Kidney (tissue), 14 donors: Measurements from ENCODE around the gene SLX4. TPM values are rescaled to one million over a fixed set of nuclear protein-coding genes. Genes with fewer than 3 reads are reported as not detected.

Experiments used
- DNase-seq, 5 donors: peaks; one replicate each; pipeline ENCODE4 v3.0.0-alpha.2; 2013 to 2020
- FAIRE-seq: peaks from 2 replicates; lab custom pipeline; 2012; peaks lifted over from hg19 to GRCh38; lab: Jason Lieb, UNC
- H3K27ac ChIP-seq, 2 donors: one replicate each; pipeline ENCODE4 v1.7.0; 2013; ENCODE audit warnings: low read depth in 2 of 2, low read length in 2 of 2, inconsistent platforms in 1 of 2
- H3K27me3 ChIP-seq: one replicate; pipeline ENCODE4 v1.7.1; 2013; ENCODE audit warnings: low read length, inconsistent platforms; ENCODE audit not compliant: control insufficient read depth, insufficient read depth
- H3K36me3 ChIP-seq, 3 donors: one replicate each; pipeline versions ENCODE4 v1.7.0 to v1.7.1; 2013; ENCODE audit warnings: low read length in 3 of 3, control low read depth in 1 of 3, inconsistent platforms in 1 of 3; ENCODE audit not compliant: insufficient read depth in 3 of 3, control insufficient read depth in 2 of 3
- H3K4me1 ChIP-seq, 3 donors: one replicate each; pipeline versions ENCODE4 v1.7.0 to v1.7.1; 2013; ENCODE audit warnings: low read length in 3 of 3, inconsistent platforms in 1 of 3, low read depth in 1 of 3; ENCODE audit not compliant: control insufficient read depth in 2 of 3, insufficient read depth in 2 of 3
- H3K4me3 ChIP-seq, 3 donors: one replicate each; pipeline versions ENCODE4 v1.7.0 to v1.8.1; 2013; ENCODE audit warnings: low read length in 3 of 3, control low read depth in 1 of 3, inconsistent platforms in 1 of 3
- H3K9ac ChIP-seq, 3 donors: one replicate each; pipeline versions ENCODE4 v1.7.0 to v1.7.1; 2013; ENCODE audit warnings: low read length in 3 of 3, control low read depth in 1 of 3, inconsistent platforms in 1 of 3
- H3K9me3 ChIP-seq, 3 donors: one replicate each; pipeline versions ENCODE4 v1.7.0 to v1.7.1; 2013; ENCODE audit warnings: low read length in 3 of 3, control low read depth in 1 of 3, inconsistent platforms in 1 of 3; ENCODE audit not compliant: control insufficient read depth in 2 of 3, insufficient read depth in 1 of 3
- intact Hi-C: fragments of 100-400 bp; cut with DNase I; formaldehyde crosslinking; loops from one replicate; pipeline ENCODE4 v1.11.1; 2022
- polyA plus RNA-seq: library from polyadenylated mRNA; stranded (reverse); fragments of 350-450 nt; fragmentation: Illumina TruSeq; extraction: RNeasy Lipid Tissue Mini Kit (QIAGEN cat#74804); gene quantifications from one replicate; pipeline ENCODE4 v1.2.3, GENCODE V29; 2014; ENCODE audit warnings: low read depth, low replicate concordance; ENCODE audit not compliant: insufficient read depth
- total RNA-seq: library from RNA; stranded (reverse); fragmentation: NEBNext Ultra II Directional; extraction: Animal tissue kit (Norgen Biotek cat#: 25700); gene quantifications from one replicate; pipeline ENCODE4 v1.2.1, GENCODE V29; 2021
- TF ChIP-seq, protein P1 (sequence below): IDR thresholded peaks from 3 replicates; pipeline ENCODE4 v1.5.1; 2012; ENCODE audit warnings: mild to moderate bottlenecking, moderate library complexity, borderline replicate concordance; ENCODE audit not compliant: insufficient read depth; ENCODE audit errors: extremely low read depth
- donor health status: control.
- donor health status: control.
- donor health status: control.
- donor health status: control.
- donor health status: control.
- donor health status: DM: yes; HTN: yes; CAD: no.
- donor health status: Normal renal cell carcinoma (clear cell type).

Gene SLX4
- total and polyA plus RNA-seq, 2 donors from 2014 or later, result 1.0 to 4.8 TPM

DNA sequence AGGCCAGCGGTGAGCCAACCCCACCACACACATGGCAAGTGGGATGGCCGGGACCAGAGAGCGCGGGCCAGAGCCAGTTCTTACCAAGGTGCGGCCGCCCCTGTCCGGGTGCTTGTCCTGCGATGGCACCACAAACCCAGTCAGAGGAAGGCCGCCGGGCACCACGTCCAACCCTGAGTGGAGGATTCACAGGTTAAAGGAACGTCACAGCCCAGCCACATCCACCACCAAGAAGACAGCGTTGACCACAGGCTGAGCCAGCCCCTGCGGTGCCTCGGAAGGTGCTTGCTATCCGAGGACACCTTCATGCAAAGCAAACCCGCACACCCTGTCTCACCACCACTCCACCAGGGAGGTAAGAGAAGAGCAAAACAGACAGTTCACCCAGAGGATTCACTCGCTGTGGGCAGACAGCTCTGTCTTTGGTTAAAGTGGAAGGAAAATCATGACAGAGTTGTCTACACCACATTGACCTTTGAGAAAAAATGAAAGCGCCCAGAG, 15.8 kb downstream of the SLX4 start:
- Histone ChIP-seq H3K36me3 (no peaks in the 10 kb centered on the region), H3K27me3 (no peaks in the 10 kb centered on the region), H3K9ac (no peak overlapping the region), H3K4me1 (no peaks in the 10 kb centered on the region), H3K4me3 (no peak overlapping the region), H3K9me3 (no peaks in the 10 kb centered on the region), H3K27ac (no peak overlapping the region)
- TF ChIP-seq, protein P1, sequence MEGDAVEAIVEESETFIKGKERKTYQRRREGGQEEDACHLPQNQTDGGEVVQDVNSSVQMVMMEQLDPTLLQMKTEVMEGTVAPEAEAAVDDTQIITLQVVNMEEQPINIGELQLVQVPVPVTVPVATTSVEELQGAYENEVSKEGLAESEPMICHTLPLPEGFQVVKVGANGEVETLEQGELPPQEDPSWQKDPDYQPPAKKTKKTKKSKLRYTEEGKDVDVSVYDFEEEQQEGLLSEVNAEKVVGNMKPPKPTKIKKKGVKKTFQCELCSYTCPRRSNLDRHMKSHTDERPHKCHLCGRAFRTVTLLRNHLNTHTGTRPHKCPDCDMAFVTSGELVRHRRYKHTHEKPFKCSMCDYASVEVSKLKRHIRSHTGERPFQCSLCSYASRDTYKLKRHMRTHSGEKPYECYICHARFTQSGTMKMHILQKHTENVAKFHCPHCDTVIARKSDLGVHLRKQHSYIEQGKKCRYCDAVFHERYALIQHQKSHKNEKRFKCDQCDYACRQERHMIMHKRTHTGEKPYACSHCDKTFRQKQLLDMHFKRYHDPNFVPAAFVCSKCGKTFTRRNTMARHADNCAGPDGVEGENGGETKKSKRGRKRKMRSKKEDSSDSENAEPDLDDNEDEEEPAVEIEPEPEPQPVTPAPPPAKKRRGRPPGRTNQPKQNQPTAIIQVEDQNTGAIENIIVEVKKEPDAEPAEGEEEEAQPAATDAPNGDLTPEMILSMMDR, result no peak
- peak in 1 of 5 donors; percentile 65 for DNase-seq
- no peak for FAIRE-seq
- intact Hi-C loops, result no loop called here

DNA sequence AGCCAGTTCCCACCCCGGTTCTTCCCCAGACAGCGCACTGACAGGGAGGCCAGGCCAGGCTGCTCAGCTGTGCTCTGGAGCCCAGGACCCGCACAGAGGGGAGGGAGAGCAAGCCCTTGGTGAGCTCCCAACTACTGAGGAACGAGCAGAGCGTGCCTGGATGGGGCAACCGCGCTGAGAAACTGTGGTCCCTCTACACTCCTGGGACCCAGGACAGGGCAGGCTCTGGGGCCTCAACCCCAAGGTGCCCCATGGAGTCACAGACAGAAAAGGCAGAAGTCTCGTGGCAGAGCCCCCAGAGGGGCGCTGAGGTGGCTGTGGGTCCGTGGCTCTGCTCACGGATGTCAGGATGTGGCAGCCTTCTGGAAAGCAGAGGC, 16.3 kb downstream of the SLX4 start:
- intact Hi-C loops, result no loop called here
- FAIRE-seq (no peak), DNase-seq (peak in 1 of 5 donors; percentile 52)
- H3K4me3 ChIP-seq, result no peak overlapping the region
- no peak overlapping the region for H3K27ac ChIP-seq
- no peaks in the 10 kb centered on the region for H3K27me3 ChIP-seq
- H3K4me1 ChIP-seq, result no peaks in the 10 kb centered on the region
- no peaks in the 10 kb centered on the region for H3K9me3 ChIP-seq
- H3K36me3 ChIP-seq, result no peaks in the 10 kb centered on the region
- TF ChIP-seq, protein P1, result no peak
- no peak overlapping the region for H3K9ac ChIP-seq

DNA sequence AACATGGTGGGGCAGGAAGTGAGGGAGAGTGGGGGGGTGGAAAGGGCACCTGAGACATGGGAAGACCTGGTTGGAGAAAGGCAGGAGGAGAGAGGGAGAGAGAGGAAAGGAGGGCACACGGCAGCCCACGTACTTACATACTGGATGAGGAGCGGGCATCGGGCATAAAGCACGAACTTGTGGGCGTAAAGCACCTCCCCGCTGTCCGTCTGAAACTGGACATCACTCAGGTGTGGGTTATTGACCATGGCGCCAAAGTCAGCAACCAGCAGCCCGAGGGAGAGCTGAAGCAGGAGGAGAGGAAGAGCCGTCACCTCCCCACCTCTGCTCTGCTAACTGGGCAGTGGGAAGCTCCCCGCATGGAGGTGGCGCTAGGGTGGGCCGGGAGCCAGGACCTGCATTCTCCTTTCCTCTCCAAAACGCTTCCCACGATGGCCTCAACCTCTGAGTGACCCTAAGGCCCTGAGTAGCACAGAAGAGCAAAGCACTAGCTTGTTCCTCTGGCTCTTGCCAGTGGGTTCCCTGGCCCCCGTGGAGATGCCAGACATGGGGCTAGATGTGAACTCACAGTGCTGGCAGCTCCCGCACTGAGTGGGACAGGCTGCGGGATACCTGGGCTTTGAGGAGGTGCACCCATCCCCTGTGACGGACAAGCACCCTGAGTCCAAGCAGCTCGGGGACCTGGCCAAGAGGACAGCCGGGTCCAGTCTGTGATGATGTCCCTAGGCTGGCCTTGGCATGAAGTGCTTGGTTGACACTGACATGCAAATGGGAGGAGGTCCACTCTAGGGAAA, 16.9 kb downstream of the SLX4 start:
- Histone ChIP-seq H3K27me3 (no peaks in the 10 kb centered on the region), H3K9ac (no peak overlapping the region), H3K9me3 (no peaks in the 10 kb centered on the region), H3K4me1 (no peaks in the 10 kb centered on the region), H3K27ac (no peak overlapping the region), H3K36me3 (no peaks in the 10 kb centered on the region), H3K4me3 (no peak overlapping the region)
- TF ChIP-seq, protein P1, result no peak
- FAIRE-seq, result no peak
- no peak for DNase-seq
- intact Hi-C loops, result no loop called here

DNA sequence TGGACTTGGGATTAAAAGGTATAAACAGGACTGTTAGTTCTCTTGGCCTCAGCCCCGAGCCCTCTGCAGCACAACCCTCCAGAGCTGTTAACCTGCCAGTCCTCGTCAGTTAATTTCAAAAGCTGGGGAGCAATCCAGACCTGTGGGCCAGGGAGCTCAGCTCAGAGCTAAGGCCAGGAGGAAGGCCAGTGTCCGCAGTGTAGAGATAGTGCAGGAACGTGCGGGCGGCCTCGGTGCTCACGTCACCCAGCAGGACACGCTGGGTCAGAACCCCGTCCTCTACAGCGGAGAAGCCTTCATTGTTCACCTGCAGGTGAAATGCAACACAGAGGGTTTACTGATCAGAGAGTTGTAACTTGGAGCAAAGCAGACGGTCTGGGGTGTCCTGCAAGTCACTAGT, 18.8 kb downstream of the SLX4 start:
- Histone ChIP-seq H3K9me3 (no peaks in the 10 kb centered on the region), H3K27me3 (no peaks in the 10 kb centered on the region), H3K4me1 (no peaks in the 10 kb centered on the region), H3K4me3 (no peak overlapping the region), H3K36me3 (no peaks in the 10 kb centered on the region), H3K9ac (no peak overlapping the region), H3K27ac (no peak overlapping the region)
- intact Hi-C loops, result no loop called here
- no peak for FAIRE-seq
- TF ChIP-seq, protein P1, result no peak
- no peak for DNase-seq
